CD4-positive, alpha-beta T cell treated with Interferon alpha-2 for 1 hour (primary cell): ENCODE data around the gene BAG5.
A peak's percentile ranks its signal among the peaks of the same experiment; 100 is the strongest.
"Not testable (repeated sequence)": the region's sequence is repeated elsewhere in the genome, so short reads cannot be mapped to it uniquely, and the experiment has no call there.

Experiments
- DNase-seq, 2 donors: peaks; one replicate each; pipeline ENCODE4 v3.0.0-alpha.2; 2020 to 2022

The BAG5 gene

GRCh38 chr14:103562429-103563225, at the start of gene BAG5, which contains the start of gene COA8:
TSS of gene BAG5 (minus strand) at chr14:103562657. CDS start at chr14:103561164, 1,493 bp downstream.
TSS of gene COA8 (plus strand) at chr14:103562960. CDS start at chr14:103563002, 42 bp downstream.
- DNase-seq, result peak; percentile 81 to 87

GRCh38 chr14:103611215-103611614, 48.8 kb upstream of the BAG5 start:
- DNase-seq, result no peak

GRCh38 chr14:103609081-103609480, 46.6 kb upstream of the BAG5 start:
- not testable (repeated sequence) for DNase-seq

GRCh38 chr14:103607822-103608221, 45.4 kb upstream of the BAG5 start:
- no peak for DNase-seq

- peak; percentile 57 to 74 for DNase-seq
Measured at GRCh38 chr14:103606963-103607668, 44.7 kb upstream of the BAG5 start.

- DNase-seq, result no peak
Measured at GRCh38 chr14:103604620-103605019, 42.2 kb upstream of the BAG5 start.

GRCh38 chr14:103600503-103600902, 38.0 kb upstream of the BAG5 start:
- no peak for DNase-seq

- DNase-seq, result no peak
Measured at GRCh38 chr14:103597623-103598377, 35.3 kb upstream of the BAG5 start.

- DNase-seq, result no peak
Measured at GRCh38 chr14:103594265-103594664, 31.8 kb upstream of the BAG5 start.

- DNase-seq, result peak in 1 of 2 donors; percentile 13
Measured at GRCh38 chr14:103593577-103593976, 31.1 kb upstream of the BAG5 start.

GRCh38 chr14:103584326-103584915, 22.0 kb upstream of the BAG5 start:
- DNase-seq, result no peak

- DNase-seq, result no peak
Measured at GRCh38 chr14:103581954-103582703, 19.7 kb upstream of the BAG5 start.

- DNase-seq, result no peak
Measured at GRCh38 chr14:103581206-103581605, 18.7 kb upstream of the BAG5 start.

- no peak for DNase-seq
Measured at GRCh38 chr14:103578401-103579075, 16.1 kb upstream of the BAG5 start.

GRCh38 chr14:103576371-103577024, 14.0 kb upstream of the BAG5 start:
- DNase-seq, result no peak

GRCh38 chr14:103574707-103575285, 12.3 kb upstream of the BAG5 start:
- no peak for DNase-seq

- no peak for DNase-seq
Measured at GRCh38 chr14:103574104-103574503, 11.6 kb upstream of the BAG5 start.

- DNase-seq, result no peak
Measured at GRCh38 chr14:103569408-103569807, 7.0 kb upstream of the BAG5 start.

GRCh38 chr14:103568952-103569351, 6.5 kb upstream of the BAG5 start:
- DNase-seq, result no peak

GRCh38 chr14:103563844-103564505, 1.5 kb upstream of the BAG5 start:
- DNase-seq, result no peak
